NCI-H1048 (cell line): Measurements from ENCODE around the gene GUCY1A2.

Source experiments
- DNase-seq: peaks from one replicate; lab custom pipeline; 2025; lab: John Stamatoyannopoulos, UW

The GUCY1A2 gene

GRCh38 chr11:106644824-106645223, 373.5 kb downstream of the GUCY1A2 start:
- DNase-seq = no peak

- DNase-seq = no peak
These were observed 375.9 kb downstream of the GUCY1A2 start for GRCh38 chr11:106642331-106642730.

GRCh38 chr11:106632283-106632682, 386.0 kb downstream of the GUCY1A2 start:
- no peak for DNase-seq

- no peak for DNase-seq
These were observed 390.6 kb downstream of the GUCY1A2 start for GRCh38 chr11:106627694-106628093.

GRCh38 chr11:106625566-106625965, 392.7 kb downstream of the GUCY1A2 start:
- DNase-seq = no peak

- DNase-seq = no peak
These were observed 393.9 kb downstream of the GUCY1A2 start for GRCh38 chr11:106624377-106624776.
